DND-41 (cell line): Measurements from ENCODE around the gene CPEB4.

Experiments used
- ATAC-seq: fragments of 200-7000 bp; cut with Tn5 transposase; 3 replicates; pipeline ENCODE4 v1.9.1; 2021; ENCODE audit warnings: low read depth; ENCODE audit not compliant: insufficient read depth
- DNase-seq: peaks from one replicate; pipeline ENCODE4 v3.0.0-alpha.2; 2020
- H2AFZ ChIP-seq: 2 replicates; pipeline ENCODE4 v1.6.0; 2012; ENCODE audit warnings: low read depth, low read length
- H3K27ac ChIP-seq: 2 replicates; pipeline ENCODE4 v1.5.1; 2012; ENCODE audit warnings: low read length, inconsistent platforms
- H3K27me3 ChIP-seq: fragments of 200-600 bp; sonication (generic); 2 replicates; pipeline ENCODE4 v1.6.0; 2012; ENCODE audit warnings: low read length, mild to moderate bottlenecking, inconsistent platforms; ENCODE audit not compliant: insufficient read depth, poor library complexity
- H3K36me3 ChIP-seq: 2 replicates; pipeline ENCODE4 v1.5.1; 2012; ENCODE audit warnings: low read length, inconsistent platforms; ENCODE audit not compliant: insufficient read depth
- H3K4me1 ChIP-seq: 2 replicates; pipeline ENCODE4 v1.5.1; 2012; ENCODE audit warnings: mild to moderate bottlenecking, low read length; ENCODE audit not compliant: insufficient read depth
- H3K4me2 ChIP-seq: 2 replicates; pipeline ENCODE4 v1.6.0; 2012; ENCODE audit warnings: mild to moderate bottlenecking, moderate library complexity, low read length, inconsistent platforms; ENCODE audit not compliant: insufficient read depth
- H3K4me3 ChIP-seq, 2 experiments: fragments of 200-600 bp in 1 of 2; shearing (Covaris generic) in 1 of 2; 2 replicates each; pipeline ENCODE4 v1.5.1; 2012 to 2016; ENCODE audit warnings: inconsistent platforms in 2 of 2, low read length in 2 of 2, mild to moderate bottlenecking in 2 of 2, low read depth in 1 of 2, moderate library complexity in 1 of 2
- H3K79me2 ChIP-seq: 2 replicates; pipeline ENCODE4 v1.6.0; 2012; ENCODE audit warnings: low read length, inconsistent platforms; ENCODE audit not compliant: insufficient read depth
- H3K9ac ChIP-seq: 2 replicates; pipeline ENCODE4 v1.6.0; 2012; ENCODE audit warnings: low read depth, mild to moderate bottlenecking, inconsistent platforms, low read length, moderate library complexity
- H3K9me3 ChIP-seq: 2 replicates; pipeline ENCODE4 v1.5.1; 2012; ENCODE audit warnings: low read length, moderate library complexity, mild to moderate bottlenecking, inconsistent platforms; ENCODE audit not compliant: insufficient read depth, severe bottlenecking
- H4K20me1 ChIP-seq: 2 replicates; pipeline ENCODE4 v1.6.0; 2012; ENCODE audit warnings: low read length; ENCODE audit not compliant: insufficient read depth
- CTCF ChIP-seq: IDR thresholded peaks from 2 replicates; pipeline ENCODE4 v1.5.1; 2012; ENCODE audit warnings: borderline replicate concordance, low read length, moderate library complexity, mild to moderate bottlenecking; ENCODE audit not compliant: poor library complexity, severe bottlenecking; ENCODE audit errors: extremely low read depth
- EZH2 ChIP-seq: IDR thresholded peaks from 3 replicates; pipeline ENCODE4 v1.6.1; 2012; ENCODE audit warnings: borderline replicate concordance, low read depth, mild to moderate bottlenecking, moderate library complexity, low read length, inconsistent platforms; ENCODE audit not compliant: severe bottlenecking

The CPEB4 gene

GRCh38 chr5:173997331-173997730, 109.2 kb downstream of the CPEB4 start:
- Histone ChIP-seq H3K9ac (no peak overlapping the region), H3K36me3 (no peaks in the 10 kb centered on the region), H3K79me2 (no peaks in the 10 kb centered on the region), H2AFZ (no peak overlapping the region), H3K4me3 (no peak overlapping the region), H3K4me2 (no peak overlapping the region), H3K9me3 (no peaks in the 10 kb centered on the region), H4K20me1 (no peaks in the 10 kb centered on the region), H3K27ac (no peak overlapping the region), H3K4me1 (no peaks in the 10 kb centered on the region), H3K27me3 (peaks cover 5% of the 10 kb centered on the region)
- ATAC-seq = no peak
- DNase-seq = no peak
- TF ChIP-seq EZH2 (no peak), CTCF (no peak)

GRCh38 chr5:173998531-173998930, 110.4 kb downstream of the CPEB4 start:
- no peak overlapping the region for H3K27ac ChIP-seq

GRCh38 chr5:174000076-174000475, 111.9 kb downstream of the CPEB4 start:
- Histone ChIP-seq H3K27me3 (peaks cover 14% of the 10 kb centered on the region), H3K4me2 (no peak overlapping the region), H4K20me1 (no peaks in the 10 kb centered on the region), H3K9me3 (no peaks in the 10 kb centered on the region), H3K9ac (no peak overlapping the region), H3K4me3 (no peak overlapping the region), H3K4me1 (no peaks in the 10 kb centered on the region), H3K36me3 (no peaks in the 10 kb centered on the region), H3K27ac (no peak overlapping the region), H3K79me2 (no peaks in the 10 kb centered on the region), H2AFZ (no peak overlapping the region)
- no peak for TF ChIP-seq CTCF
- no peak for TF ChIP-seq EZH2
- DNase-seq (no peak), ATAC-seq (no peak)

More at GRCh38 chr5:173998531-173998930, 110.4 kb downstream of the CPEB4 start:
- no peak for TF ChIP-seq CTCF
- no peak for TF ChIP-seq EZH2
- Histone ChIP-seq H4K20me1 (no peaks in the 10 kb centered on the region), H3K4me2 (no peak overlapping the region), H3K9ac (no peak overlapping the region), H3K4me3 (no peak overlapping the region), H3K79me2 (no peaks in the 10 kb centered on the region), H2AFZ (no peak overlapping the region), H3K36me3 (no peaks in the 10 kb centered on the region), H3K27me3 (peaks cover 10% of the 10 kb centered on the region), H3K9me3 (no peaks in the 10 kb centered on the region), H3K4me1 (no peaks in the 10 kb centered on the region)
- DNase-seq (no peak), ATAC-seq (no peak)

GRCh38 chr5:174003795-174004194, 115.6 kb downstream of the CPEB4 start:
- no peaks in the 10 kb centered on the region for H3K79me2 ChIP-seq
- no peaks in the 10 kb centered on the region for H3K36me3 ChIP-seq
- H3K27me3 ChIP-seq = peaks cover 21% of the 10 kb centered on the region
- H2AFZ ChIP-seq = no peak overlapping the region
- H3K4me2 ChIP-seq = no peak overlapping the region
- H4K20me1 ChIP-seq = no peaks in the 10 kb centered on the region
- no peaks in the 10 kb centered on the region for H3K9me3 ChIP-seq
- TF ChIP-seq EZH2 (no peak), CTCF (no peak)
- no peak overlapping the region for H3K27ac ChIP-seq
- H3K4me1 ChIP-seq = no peaks in the 10 kb centered on the region
- no peak overlapping the region for H3K9ac ChIP-seq
- no peak for DNase-seq
- ATAC-seq = no peak
- no peak overlapping the region for H3K4me3 ChIP-seq
